ENCODE measurements around the gene NRIP1.

DNA sequence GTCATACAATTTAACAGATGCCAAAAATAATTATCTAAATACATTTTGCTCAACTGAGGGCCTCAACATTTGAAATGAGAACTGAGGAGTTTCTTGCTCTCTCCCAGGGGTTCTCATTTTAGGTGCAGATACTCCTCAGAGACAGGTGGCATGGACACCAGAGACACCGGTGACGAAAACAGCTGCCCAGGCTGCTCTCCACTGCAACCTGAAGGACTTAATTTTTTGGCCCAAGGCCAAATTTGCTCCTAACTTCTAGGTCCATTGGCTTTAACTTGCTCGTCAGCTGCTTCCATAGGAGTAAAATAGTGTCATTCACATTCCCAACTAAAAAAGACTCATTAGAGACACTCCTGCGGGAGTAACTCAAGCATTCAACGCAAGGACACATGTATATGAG is 87.0 kb downstream of the NRIP1 start:
- TF ChIP-seq, protein P1, sequence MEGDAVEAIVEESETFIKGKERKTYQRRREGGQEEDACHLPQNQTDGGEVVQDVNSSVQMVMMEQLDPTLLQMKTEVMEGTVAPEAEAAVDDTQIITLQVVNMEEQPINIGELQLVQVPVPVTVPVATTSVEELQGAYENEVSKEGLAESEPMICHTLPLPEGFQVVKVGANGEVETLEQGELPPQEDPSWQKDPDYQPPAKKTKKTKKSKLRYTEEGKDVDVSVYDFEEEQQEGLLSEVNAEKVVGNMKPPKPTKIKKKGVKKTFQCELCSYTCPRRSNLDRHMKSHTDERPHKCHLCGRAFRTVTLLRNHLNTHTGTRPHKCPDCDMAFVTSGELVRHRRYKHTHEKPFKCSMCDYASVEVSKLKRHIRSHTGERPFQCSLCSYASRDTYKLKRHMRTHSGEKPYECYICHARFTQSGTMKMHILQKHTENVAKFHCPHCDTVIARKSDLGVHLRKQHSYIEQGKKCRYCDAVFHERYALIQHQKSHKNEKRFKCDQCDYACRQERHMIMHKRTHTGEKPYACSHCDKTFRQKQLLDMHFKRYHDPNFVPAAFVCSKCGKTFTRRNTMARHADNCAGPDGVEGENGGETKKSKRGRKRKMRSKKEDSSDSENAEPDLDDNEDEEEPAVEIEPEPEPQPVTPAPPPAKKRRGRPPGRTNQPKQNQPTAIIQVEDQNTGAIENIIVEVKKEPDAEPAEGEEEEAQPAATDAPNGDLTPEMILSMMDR (IDR thresholded peaks at IDR 0.05 in 8 of 11, conservative IDR thresholded peaks at IDR 0.05 in 3 of 11) = no peak
- TF ChIP-seq POLR2AphosphoS5 (IDR thresholded peaks at IDR 0.05) = no peak

Measured in spleen (tissue), 7 donors.